SHP77 treated with DMSO at 0.1 percent for 48 hours (cell line): ENCODE results near the gene GXYLT2.
A peak's percentile ranks its signal among the peaks of the same experiment; 100 is the strongest.
"Not testable (repeated sequence)": the region's sequence is repeated elsewhere in the genome, so short reads cannot be mapped to it uniquely, and the experiment has no call there.

Source experiments
- DNase-seq: peaks from one replicate; lab custom pipeline; 2025; lab: John Stamatoyannopoulos, UW

The GXYLT2 gene

GRCh38 chr3:72974956-72975355, 87.1 kb downstream of the GXYLT2 start:
- no peak for DNase-seq

- DNase-seq, result no peak
Measured at GRCh38 chr3:72976281-72976741, 88.5 kb downstream of the GXYLT2 start.

GRCh38 chr3:72977060-72977808, 89.4 kb downstream of the GXYLT2 start:
- no peak for DNase-seq

- no peak for DNase-seq
Measured at GRCh38 chr3:72982609-72983366, 94.9 kb downstream of the GXYLT2 start.

GRCh38 chr3:72985576-72985975, 97.7 kb downstream of the GXYLT2 start:
- DNase-seq, result no peak

- DNase-seq, result no peak
Measured at GRCh38 chr3:72990701-72991395, 103.0 kb downstream of the GXYLT2 start.

GRCh38 chr3:72991522-72991921, 103.7 kb downstream of the GXYLT2 start:
- no peak for DNase-seq

- DNase-seq, result no peak
Measured at GRCh38 chr3:72993391-72993790, 105.5 kb downstream of the GXYLT2 start.

- no peak for DNase-seq
Measured at GRCh38 chr3:72995337-72995736, 107.5 kb downstream of the GXYLT2 start.

- DNase-seq, result no peak
Measured at GRCh38 chr3:72996121-72996472, 108.3 kb downstream of the GXYLT2 start.

GRCh38 chr3:72996473-72997333, 108.9 kb downstream of the GXYLT2 start, which contains the start of gene PPP4R2:
PPP4R2 (plus strand) TSS chr3:72996811; CDS start chr3:72997038, 227 bp downstream.
- DNase-seq, result peak; percentile 58

GRCh38 chr3:72997421-72997961, 109.6 kb downstream of the GXYLT2 start:
- peak; percentile 1 for DNase-seq

GRCh38 chr3:72998466-72998865, 110.6 kb downstream of the GXYLT2 start:
- DNase-seq, result no peak

GRCh38 chr3:72999951-73000350, 112.1 kb downstream of the GXYLT2 start:
- no peak for DNase-seq

- not testable (repeated sequence) for DNase-seq
Measured at GRCh38 chr3:73003050-73003449, 115.2 kb downstream of the GXYLT2 start.

- no peak for DNase-seq
Measured at GRCh38 chr3:73004316-73004715, 116.5 kb downstream of the GXYLT2 start.

- no peak for DNase-seq
Measured at GRCh38 chr3:73007992-73008712, 120.3 kb downstream of the GXYLT2 start.

GRCh38 chr3:73009008-73009407, 121.2 kb downstream of the GXYLT2 start:
- no peak for DNase-seq

- no peak for DNase-seq
Measured at GRCh38 chr3:73009750-73010149, 121.9 kb downstream of the GXYLT2 start.

- no peak for DNase-seq
Measured at GRCh38 chr3:73010158-73010557, 122.3 kb downstream of the GXYLT2 start.

- DNase-seq, result no peak
Measured at GRCh38 chr3:73018298-73018697, 130.5 kb downstream of the GXYLT2 start.
